Spleen (tissue), 7 donors: Measurements from ENCODE around the gene ABCB4.

Source experiments
- POLR2AphosphoS5 ChIP-seq, 3 donors: sonication (generic); formaldehyde crosslinking; IDR thresholded peaks; one replicate each; pipeline ENCODE4 v1.5.1; 2017; ENCODE audit warnings: antibody characterized with exemption in 3 of 3
- TF ChIP-seq, protein P1 (sequence below), 11 experiments: fragments of 200-600 bp in 7 of 11; fragments of 450-650 bp in 4 of 11; sonication (generic) in 4 of 11; IDR thresholded peaks in 8 of 11; conservative IDR thresholded peaks in 3 of 11; 1 replicate in 7 of 11; 2 replicates in 4 of 11; pipeline versions ENCODE4 v1.4.0 to v1.8.0; 2016 to 2021; ENCODE audit warnings: antibody characterized with exemption in 11 of 11, inconsistent platforms in 4 of 11, mild to moderate bottlenecking in 1 of 11
- donor health status: DM: no; HTN: no; CAD: no; lungs with moderate emphysema.
- donor health status: DM: no; HTN: no; CAD: no.
- donor health status: DM: no; HTN: no; CAD: no.

DNA sequence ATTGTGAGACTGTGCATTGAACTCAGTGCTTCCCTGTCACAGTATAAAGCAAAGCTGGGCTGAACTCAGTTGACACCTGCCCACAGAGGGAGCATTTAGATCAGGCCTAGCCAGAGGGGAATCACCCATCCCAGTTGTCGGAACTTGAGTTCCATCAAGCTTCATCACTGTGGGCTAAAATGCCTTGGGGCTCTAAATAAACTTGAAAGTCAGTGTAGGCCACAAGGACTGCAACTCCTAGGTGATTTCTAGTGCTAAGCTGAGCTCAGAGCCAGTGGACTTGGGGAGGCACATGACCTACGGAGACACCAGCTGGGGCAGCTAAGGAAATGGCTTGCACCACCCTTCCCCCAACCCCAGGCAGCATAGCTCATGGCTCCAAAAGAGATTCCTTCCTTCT lies 7.7 kb upstream of the ABCB4 start:
- TF ChIP-seq, protein P1, sequence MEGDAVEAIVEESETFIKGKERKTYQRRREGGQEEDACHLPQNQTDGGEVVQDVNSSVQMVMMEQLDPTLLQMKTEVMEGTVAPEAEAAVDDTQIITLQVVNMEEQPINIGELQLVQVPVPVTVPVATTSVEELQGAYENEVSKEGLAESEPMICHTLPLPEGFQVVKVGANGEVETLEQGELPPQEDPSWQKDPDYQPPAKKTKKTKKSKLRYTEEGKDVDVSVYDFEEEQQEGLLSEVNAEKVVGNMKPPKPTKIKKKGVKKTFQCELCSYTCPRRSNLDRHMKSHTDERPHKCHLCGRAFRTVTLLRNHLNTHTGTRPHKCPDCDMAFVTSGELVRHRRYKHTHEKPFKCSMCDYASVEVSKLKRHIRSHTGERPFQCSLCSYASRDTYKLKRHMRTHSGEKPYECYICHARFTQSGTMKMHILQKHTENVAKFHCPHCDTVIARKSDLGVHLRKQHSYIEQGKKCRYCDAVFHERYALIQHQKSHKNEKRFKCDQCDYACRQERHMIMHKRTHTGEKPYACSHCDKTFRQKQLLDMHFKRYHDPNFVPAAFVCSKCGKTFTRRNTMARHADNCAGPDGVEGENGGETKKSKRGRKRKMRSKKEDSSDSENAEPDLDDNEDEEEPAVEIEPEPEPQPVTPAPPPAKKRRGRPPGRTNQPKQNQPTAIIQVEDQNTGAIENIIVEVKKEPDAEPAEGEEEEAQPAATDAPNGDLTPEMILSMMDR (IDR thresholded peaks at IDR 0.05 in 8 of 11, conservative IDR thresholded peaks at IDR 0.05 in 3 of 11), result no peak
- no peak for TF ChIP-seq POLR2AphosphoS5 (IDR thresholded peaks at IDR 0.05)
